KMS-11 (cell line): ENCODE measurements around the gene PRKCSH.

ENCODE experiments used
- H2AFZ ChIP-seq: fragments of 200-600 bp; sonication (generic); 2 replicates; pipeline ENCODE4 v1.6.1; 2016; ENCODE audit warnings: antibody characterized with exemption, mixed run types, low read depth
- H3K27ac ChIP-seq: fragments of 200-600 bp; sonication (generic); 2 replicates; pipeline ENCODE4 v1.6.1; 2016; ENCODE audit warnings: mild to moderate bottlenecking, mixed run types
- H3K27me3 ChIP-seq: fragments of 200-600 bp; sonication (generic); 2 replicates; pipeline ENCODE4 v1.6.1; 2017; ENCODE audit warnings: mild to moderate bottlenecking, low read depth, mixed run types, moderate library complexity; ENCODE audit not compliant: insufficient read depth
- H3K36me3 ChIP-seq: fragments of 200-600 bp; sonication (generic); 2 replicates; pipeline ENCODE4 v1.6.1; 2017; ENCODE audit warnings: mild to moderate bottlenecking, mixed run types; ENCODE audit not compliant: insufficient read depth
- H3K4me1 ChIP-seq: fragments of 200-600 bp; sonication (generic); 2 replicates; pipeline ENCODE4 v1.6.1; 2016; ENCODE audit warnings: mild to moderate bottlenecking, low read depth, mixed run types; ENCODE audit not compliant: poor library complexity, severe bottlenecking
- H3K4me2 ChIP-seq: fragments of 200-600 bp; sonication (generic); 2 replicates; pipeline ENCODE4 v1.7.0; 2016; ENCODE audit warnings: mild to moderate bottlenecking, mixed run types
- H3K4me3 ChIP-seq: fragments of 200-600 bp; sonication (generic); IDR thresholded peaks from 2 replicates; pipeline ENCODE4 v1.6.1; 2017; ENCODE audit warnings: low read depth, low read length, mixed read lengths; ENCODE audit not compliant: insufficient read depth
- H3K79me2 ChIP-seq: fragments of 200-600 bp; sonication (generic); 2 replicates; pipeline ENCODE4 v1.6.1; 2016; ENCODE audit warnings: low read depth, mixed run types; ENCODE audit not compliant: insufficient read depth
- H3K9ac ChIP-seq: fragments of 200-600 bp; sonication (generic); 2 replicates; pipeline ENCODE4 v1.6.1; 2016; ENCODE audit warnings: mild to moderate bottlenecking, mixed run types
- H4K20me1 ChIP-seq: fragments of 200-600 bp; sonication (generic); 2 replicates; pipeline ENCODE4 v1.6.1; 2016; ENCODE audit warnings: mild to moderate bottlenecking, mixed run types; ENCODE audit not compliant: insufficient read depth
- CTCF ChIP-seq: fragments of 200-600 bp; sonication (generic); conservative IDR thresholded peaks from 2 replicates; pipeline ENCODE4 v1.6.1; 2017; ENCODE audit warnings: low read depth, mild to moderate bottlenecking, antibody characterized with exemption, low read length, moderate library complexity, mixed read lengths

The PRKCSH gene

GRCh38 chr19:11480715-11481533, 45.5 kb downstream of the PRKCSH start, which contains the start of gene ELAVL3:
TSS of gene ELAVL3 (minus strand) at chr19:11481046. CDS start at chr19:11480608, 438 bp downstream.
- no peak within 1 kb of the TSS for H2AFZ ChIP-seq
- H3K4me2 ChIP-seq = no peak within 1 kb of the TSS
- TF ChIP-seq CTCF = no peak
- H3K79me2 ChIP-seq = no peaks in the 10 kb centered on the region
- H3K27ac ChIP-seq = no peak within 1 kb of the TSS
- H3K4me1 ChIP-seq = peaks cover 4% of the 10 kb centered on the region
- no peaks in the 10 kb centered on the region for H3K36me3 ChIP-seq
- no peaks in the 10 kb centered on the region for H3K27me3 ChIP-seq
- H4K20me1 ChIP-seq = no peaks in the 10 kb centered on the region
- no peak within 1 kb of the TSS for H3K4me3 ChIP-seq
- H3K9ac ChIP-seq = no peak within 1 kb of the TSS

- H3K4me2 ChIP-seq = peak overlapping the region; percentile 33; the same call in 1 of the 2 replicates
- no peak overlapping the region for H3K4me3 ChIP-seq
- no peaks in the 10 kb centered on the region for H3K36me3 ChIP-seq
- H3K27me3 ChIP-seq = no peaks in the 10 kb centered on the region
- peaks cover 4% of the 10 kb centered on the region for H3K4me1 ChIP-seq
- no peak overlapping the region for H3K27ac ChIP-seq
- no peaks in the 10 kb centered on the region for H4K20me1 ChIP-seq
- no peaks in the 10 kb centered on the region for H3K79me2 ChIP-seq
- 0 out of 2 replicates have a peak overlapping the region, but pooled peaks have one; percentile 26 for H2AFZ ChIP-seq
- no peak for TF ChIP-seq CTCF
- H3K9ac ChIP-seq = no peak overlapping the region; the same call in 1 of the 2 replicates
These were observed 46.3 kb downstream of the PRKCSH start for GRCh38 chr19:11481534-11482383.

- H3K36me3 ChIP-seq = no peaks in the 10 kb centered on the region
- no peak overlapping the region for H3K4me3 ChIP-seq
- H4K20me1 ChIP-seq = no peaks in the 10 kb centered on the region
- peak overlapping the region; percentile 35; the same call in 1 of the 2 replicates for H3K9ac ChIP-seq
- H3K79me2 ChIP-seq = no peaks in the 10 kb centered on the region
- peak overlapping the region; percentile 33 for H3K4me2 ChIP-seq
- TF ChIP-seq CTCF = peak; percentile 54
- H3K27ac ChIP-seq = no peak overlapping the region
- peaks cover 4% of the 10 kb centered on the region for H3K4me1 ChIP-seq
- H2AFZ ChIP-seq = 0 out of 2 replicates have a peak overlapping the region, but pooled peaks have one; percentile 26
- H3K27me3 ChIP-seq = no peaks in the 10 kb centered on the region
These were observed 47.1 kb downstream of the PRKCSH start for GRCh38 chr19:11482384-11483050.
